ENCODE results near the gene PIGS.
A peak's percentile ranks its signal among the peaks of the same experiment; 100 is the strongest.

- TF ChIP-seq RAD21 (CRISPR knock-in tag; IDR thresholded peaks at IDR 0.05) (peak; percentile 38; the same call in 1 of the 2 replicates), ZNF792 (CRISPR knock-in tag; IDR thresholded peaks at IDR 0.05) (no peak), REPIN1 (CRISPR knock-in tag; IDR thresholded peaks at IDR 0.05; ENCODE audit: borderline replicate concordance, low read depth) (no peak)
Measured at GRCh38 chr17:28612936-28613872, 41.9 kb upstream of the PIGS start.
